HL-60/S4 treated with retinoic acid at 250 ng/mL for 4 days and 3 days (cell line): ENCODE data around the gene CEMIP2.

Experiments
- in situ Hi-C: fragments of 300-500 bp; cut with MboI; formaldehyde crosslinking; loops from 2 replicates; pipeline ENCODE4 v1.7.0; 2022; ENCODE audit warnings: low sequenced_read_pairs

Gene CEMIP2, protein sequence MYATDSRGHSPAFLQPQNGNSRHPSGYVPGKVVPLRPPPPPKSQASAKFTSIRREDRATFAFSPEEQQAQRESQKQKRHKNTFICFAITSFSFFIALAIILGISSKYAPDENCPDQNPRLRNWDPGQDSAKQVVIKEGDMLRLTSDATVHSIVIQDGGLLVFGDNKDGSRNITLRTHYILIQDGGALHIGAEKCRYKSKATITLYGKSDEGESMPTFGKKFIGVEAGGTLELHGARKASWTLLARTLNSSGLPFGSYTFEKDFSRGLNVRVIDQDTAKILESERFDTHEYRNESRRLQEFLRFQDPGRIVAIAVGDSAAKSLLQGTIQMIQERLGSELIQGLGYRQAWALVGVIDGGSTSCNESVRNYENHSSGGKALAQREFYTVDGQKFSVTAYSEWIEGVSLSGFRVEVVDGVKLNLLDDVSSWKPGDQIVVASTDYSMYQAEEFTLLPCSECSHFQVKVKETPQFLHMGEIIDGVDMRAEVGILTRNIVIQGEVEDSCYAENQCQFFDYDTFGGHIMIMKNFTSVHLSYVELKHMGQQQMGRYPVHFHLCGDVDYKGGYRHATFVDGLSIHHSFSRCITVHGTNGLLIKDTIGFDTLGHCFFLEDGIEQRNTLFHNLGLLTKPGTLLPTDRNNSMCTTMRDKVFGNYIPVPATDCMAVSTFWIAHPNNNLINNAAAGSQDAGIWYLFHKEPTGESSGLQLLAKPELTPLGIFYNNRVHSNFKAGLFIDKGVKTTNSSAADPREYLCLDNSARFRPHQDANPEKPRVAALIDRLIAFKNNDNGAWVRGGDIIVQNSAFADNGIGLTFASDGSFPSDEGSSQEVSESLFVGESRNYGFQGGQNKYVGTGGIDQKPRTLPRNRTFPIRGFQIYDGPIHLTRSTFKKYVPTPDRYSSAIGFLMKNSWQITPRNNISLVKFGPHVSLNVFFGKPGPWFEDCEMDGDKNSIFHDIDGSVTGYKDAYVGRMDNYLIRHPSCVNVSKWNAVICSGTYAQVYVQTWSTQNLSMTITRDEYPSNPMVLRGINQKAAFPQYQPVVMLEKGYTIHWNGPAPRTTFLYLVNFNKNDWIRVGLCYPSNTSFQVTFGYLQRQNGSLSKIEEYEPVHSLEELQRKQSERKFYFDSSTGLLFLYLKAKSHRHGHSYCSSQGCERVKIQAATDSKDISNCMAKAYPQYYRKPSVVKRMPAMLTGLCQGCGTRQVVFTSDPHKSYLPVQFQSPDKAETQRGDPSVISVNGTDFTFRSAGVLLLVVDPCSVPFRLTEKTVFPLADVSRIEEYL (N-terminal part only)

DNA sequence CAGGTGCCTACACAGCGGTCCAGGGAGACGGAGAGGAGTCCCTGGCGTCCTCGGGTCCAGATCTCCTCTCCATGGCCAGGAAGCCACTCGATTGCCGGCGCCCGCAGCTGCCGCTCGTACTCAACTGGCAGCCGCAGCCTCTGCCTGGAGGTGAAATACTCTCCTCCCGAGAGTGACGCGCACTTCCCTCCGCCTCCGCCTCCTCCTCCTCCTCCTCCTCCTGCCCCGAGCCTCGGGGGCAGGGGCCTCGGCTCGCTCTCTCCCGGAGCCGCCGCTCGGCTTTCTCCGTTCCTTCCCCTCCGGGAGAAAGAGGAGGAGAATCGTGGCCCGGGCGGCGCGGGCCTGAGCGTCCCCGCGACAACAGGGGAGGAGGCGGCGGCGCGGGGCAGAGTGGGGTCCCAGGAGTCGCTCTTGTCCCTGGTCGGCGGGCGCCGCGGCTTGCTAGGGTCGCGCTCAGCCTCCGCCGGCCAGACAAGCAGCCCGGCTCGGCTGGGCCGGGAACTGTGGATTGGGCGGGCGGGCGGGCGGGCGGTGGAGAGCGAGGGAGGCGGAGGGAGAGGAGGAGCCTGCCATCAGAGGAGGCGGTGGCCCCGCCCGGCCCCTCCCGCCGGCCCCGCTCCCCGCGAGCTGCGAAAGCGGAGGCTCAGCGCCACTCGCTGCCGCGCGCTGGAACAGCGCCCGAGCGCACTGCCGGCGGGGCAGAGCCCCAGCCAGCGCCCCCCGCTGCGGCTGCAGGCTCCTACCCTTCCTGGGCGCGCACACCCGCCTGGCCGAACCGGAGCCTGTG lies at the start of gene CEMIP2:
Gene CEMIP2 (minus strand): TSS at position 126 of the 787 bp plus-strand sequence. CDS start 18,140 bp downstream, outside the sequence.
- in situ Hi-C loops: no loop called here

DNA sequence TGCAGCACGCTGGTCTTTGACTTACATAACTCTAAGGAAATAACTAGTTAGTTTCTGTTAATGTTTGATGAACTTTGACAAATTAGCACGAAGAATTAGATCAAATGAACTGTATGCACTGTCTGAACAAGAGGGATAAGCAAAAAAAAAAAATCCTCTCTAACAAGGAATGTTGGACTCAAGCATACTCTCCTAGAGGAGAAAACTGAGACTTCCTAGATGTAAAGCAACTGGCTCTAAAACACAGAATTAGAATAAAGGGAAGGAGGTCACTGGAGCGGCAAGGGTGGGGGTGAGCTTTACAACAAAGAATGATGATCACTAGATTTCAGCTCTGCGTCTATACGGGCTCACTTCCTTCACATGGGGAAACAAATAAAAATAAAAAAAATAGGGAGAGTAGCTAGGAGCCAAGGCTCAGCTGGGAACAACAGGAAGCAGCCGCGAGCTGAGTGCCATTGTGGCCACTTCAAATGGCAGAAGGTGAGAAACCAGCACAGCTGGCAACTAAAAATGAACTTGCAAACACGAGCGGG lies 48.7 kb upstream of the CEMIP2 start:
- in situ Hi-C loops: loop anchor here (25.0 kb wide), 2 partner anchors 445 to 1020 kb away; no protein-coding TSS in a partner anchor

DNA sequence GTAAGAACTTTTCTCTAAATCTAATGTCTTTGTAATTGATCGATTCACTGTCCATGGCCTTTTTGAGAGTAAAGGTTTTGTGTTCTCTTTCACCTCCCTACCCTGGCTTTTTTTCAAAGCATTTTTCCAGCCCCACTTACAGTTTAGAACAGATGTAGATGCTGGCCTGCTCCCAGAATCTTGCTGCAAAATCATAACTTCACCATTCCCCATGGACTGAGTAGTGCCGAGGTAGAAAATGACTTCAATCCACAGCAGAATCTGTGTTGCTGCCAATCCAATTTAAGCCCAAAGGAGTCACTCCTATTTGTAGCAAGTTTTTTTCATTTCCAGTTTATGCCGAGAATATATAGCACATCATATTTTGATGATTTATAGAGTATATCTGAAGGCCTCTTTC lies 46.5 kb upstream of the CEMIP2 start:
- in situ Hi-C loops: loop anchor here (25.0 kb wide), 2 partner anchors 447 to 1022 kb away; no protein-coding TSS in a partner anchor

DNA sequence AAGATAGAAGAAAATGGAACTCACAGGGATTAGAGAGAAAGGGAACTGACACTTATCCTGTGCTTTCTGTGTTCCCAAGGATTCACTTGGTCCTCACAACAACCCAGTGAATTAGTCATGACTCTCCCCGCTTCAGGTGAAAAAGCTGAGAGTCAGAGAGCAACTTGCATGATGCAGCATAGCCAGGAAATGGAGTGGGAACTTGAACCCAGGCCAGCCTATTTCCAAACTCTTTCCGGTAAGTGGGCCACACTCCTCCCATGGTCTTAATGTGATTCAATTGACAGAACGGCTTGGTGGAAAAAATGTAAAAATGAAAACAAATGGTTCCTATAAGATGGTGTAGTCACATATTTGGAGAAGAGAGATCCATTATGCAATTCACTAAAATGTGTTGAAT lies 45.9 kb upstream of the CEMIP2 start:
- in situ Hi-C loops: loop anchor here (25.0 kb wide), 2 partner anchors 448 to 1023 kb away; no protein-coding TSS in a partner anchor

DNA sequence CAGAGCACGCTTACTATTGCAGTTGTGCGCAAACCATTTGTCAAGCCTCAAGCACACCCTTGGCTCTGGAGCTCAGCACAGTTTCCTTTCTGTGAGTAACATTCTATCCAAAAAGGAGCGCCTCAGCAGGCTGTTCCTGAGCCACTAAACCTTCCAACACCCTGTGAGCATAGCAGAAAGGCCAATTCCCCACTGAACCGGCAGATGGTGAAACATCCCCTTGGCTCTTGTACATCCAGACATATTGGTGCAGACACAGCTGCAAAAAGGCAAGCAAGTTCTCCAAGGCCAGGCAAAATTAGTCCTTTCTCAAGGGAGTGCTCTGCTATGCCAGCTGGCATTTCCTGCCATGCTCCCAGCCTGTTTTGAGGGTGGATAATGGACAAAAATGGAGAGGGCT lies 44.1 kb upstream of the CEMIP2 start:
- in situ Hi-C loops: loop anchor here (25.0 kb wide), 2 partner anchors 450 to 1025 kb away; no protein-coding TSS in a partner anchor

DNA sequence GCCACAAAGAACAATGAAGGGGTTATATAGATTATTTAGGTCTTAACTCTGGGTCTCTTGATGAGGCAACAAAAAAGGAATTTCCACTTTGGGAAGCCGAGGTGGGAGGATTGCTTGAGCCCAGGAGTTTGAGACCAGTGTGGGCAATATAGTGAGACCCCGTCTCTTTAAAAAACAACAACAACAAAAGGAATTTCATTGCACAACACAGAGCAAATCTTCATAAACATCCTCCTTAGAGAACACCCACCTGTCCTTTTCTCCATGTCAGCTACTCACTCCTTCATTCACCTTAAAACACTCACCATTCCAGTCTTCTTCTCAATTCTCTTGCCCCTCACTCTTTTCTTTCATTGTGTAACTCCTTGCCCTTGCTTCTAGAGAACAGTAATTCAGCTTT lies 39.8 kb upstream of the CEMIP2 start:
- in situ Hi-C loops: loop anchor here (10.0 to 25.0 kb wide), 3 partner anchors 207 to 1029 kb away; no protein-coding TSS in a partner anchor

DNA sequence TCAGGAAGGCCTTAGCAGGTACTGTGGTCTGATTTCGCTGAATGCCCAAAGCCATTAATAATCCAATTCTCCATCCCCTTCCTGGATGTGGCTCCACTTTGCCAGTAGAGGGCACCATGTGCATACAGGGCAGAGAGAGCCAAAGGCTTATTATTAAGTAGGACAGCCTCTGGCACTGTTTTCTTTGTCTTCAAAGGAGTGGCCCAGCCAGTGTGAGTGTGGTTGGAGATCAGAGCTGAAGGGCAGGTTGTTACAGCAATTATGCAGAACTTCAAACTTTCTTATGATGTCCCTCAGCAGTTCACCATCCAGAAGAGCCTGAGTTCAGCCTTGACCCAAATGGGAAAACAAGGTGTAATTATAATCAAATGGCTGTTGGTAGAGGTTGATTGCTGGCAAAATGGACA lies 38.6 kb upstream of the CEMIP2 start:
- in situ Hi-C loops: loop anchor here (10.0 to 25.0 kb wide), 3 partner anchors 208 to 1030 kb away; no protein-coding TSS in a partner anchor

DNA sequence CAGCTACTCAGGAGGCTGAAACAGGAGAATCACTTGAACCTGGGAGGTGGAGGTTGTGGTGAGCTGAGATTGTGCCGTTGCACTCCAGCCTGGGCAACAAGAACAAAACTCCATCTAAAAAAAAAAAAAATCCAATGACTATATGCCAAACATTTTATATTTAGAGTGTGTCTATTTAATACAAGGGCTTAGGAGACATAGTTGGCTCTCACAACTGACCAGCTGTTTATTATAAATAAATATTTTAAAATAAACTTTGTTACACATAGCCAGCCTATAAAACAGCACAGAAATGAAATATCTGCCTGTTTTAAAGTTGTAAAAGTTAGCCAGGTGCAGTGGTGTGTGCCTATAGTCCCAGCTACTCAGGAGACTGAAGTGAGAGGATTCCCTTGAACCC lies 36.8 kb upstream of the CEMIP2 start:
- in situ Hi-C loops: loop anchor here (10.0 to 25.0 kb wide), 3 partner anchors 210 to 1032 kb away; no protein-coding TSS in a partner anchor

DNA sequence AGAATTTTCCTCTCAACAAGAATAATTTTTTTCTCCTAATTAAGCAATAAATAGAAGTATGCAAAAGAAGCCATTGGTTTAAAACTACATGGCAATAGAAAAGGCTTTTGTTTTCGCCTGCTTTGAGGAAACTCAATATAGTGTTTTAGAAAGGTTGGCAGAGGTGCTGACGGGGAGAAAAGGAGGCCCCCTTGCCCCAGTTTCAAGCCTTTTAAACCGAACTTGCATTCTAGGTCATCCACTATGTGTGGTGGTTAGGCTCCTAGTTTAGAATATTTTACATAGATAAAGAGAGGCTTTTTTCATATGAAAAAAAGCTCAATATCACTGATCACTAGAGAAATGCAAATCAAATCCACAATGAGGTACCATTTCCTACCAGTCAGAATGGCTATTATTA lies 33.5 kb upstream of the CEMIP2 start:
- in situ Hi-C loops: loop anchor here (10.0 to 25.0 kb wide), 3 partner anchors 213 to 1035 kb away; no protein-coding TSS in a partner anchor

DNA sequence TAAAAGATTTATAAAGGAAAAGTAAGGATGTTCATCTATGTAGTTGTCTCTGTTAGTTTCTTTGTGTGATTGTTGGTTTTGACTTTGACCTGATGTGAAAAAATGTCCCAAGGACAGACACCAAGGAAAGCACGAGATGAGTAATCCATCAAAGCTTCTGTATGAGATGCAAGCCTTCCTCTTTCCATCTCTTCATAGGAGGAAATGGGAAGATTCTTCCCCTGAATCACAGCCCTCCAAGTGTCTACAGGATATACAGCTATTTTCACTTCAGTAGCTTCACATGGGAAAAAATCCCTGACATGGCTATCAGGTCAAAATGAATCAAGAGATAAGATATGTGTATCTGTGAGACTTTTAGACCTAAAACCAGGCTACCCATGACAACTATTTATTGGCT lies 29.0 kb upstream of the CEMIP2 start:
- in situ Hi-C loops: no loop called here

DNA sequence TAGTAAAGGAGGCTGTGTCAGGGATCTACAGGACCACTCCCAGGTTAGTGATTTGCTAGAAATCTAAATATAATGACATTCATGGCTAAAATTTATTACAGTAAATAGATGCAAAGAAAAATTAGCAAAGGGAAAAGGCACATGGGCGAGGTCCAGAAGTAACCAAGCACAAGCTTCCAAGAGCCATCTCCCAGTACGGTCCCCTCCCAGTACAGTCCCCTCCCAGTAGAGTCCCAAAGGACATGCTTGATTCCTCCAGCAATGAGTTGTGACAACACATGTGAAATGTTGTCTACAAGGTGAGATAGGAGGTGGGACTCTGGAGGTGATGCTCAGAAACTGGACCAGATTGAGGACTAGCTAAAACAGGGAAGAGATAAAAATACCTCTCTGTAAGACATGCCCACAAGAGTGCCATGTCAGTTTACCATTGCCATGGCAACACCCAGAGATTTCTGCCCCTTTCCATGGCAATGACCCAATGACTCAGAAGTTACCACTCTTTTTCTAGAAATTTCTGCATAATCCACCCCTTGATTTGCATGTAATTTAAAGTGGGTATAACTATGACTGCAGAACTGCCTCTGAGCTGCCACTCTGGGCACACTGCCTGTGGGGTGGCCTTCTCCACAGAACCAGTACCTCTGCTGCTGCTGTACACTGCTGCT lies 27.9 kb upstream of the CEMIP2 start:
- in situ Hi-C loops: no loop called here

DNA sequence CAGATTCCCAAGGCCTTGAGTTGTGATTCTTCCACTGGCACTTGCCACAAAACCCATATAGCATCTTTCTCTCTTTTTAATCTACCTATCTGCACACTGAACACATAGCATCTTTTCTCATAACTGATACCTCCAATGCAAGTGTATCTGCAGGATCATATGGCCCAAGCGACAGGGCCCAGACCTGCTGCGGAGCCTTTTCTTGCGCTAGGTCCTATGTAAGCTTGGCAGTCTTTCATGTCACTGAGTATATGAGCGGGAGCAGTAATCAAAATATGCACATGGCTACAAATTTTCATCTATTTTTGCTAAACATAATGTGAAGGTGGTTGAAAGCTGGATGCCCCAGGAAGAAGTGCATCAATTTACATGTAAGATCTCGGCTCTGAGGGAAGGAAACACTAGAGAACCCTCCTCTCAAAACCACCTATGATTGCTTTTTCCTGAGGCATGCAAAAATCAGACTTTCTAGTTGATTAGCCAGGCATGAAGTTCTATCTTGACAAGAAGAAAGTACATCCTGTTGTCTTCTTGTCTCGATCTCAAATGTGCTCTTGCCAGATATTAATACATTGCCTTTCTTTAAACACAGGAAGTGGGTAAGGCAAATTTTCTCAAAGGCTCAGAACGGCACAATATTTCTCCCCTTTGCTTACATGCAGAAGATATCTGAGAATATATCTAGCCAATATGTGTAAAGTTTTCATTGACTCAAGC lies 26.9 kb upstream of the CEMIP2 start:
- in situ Hi-C loops: no loop called here

DNA sequence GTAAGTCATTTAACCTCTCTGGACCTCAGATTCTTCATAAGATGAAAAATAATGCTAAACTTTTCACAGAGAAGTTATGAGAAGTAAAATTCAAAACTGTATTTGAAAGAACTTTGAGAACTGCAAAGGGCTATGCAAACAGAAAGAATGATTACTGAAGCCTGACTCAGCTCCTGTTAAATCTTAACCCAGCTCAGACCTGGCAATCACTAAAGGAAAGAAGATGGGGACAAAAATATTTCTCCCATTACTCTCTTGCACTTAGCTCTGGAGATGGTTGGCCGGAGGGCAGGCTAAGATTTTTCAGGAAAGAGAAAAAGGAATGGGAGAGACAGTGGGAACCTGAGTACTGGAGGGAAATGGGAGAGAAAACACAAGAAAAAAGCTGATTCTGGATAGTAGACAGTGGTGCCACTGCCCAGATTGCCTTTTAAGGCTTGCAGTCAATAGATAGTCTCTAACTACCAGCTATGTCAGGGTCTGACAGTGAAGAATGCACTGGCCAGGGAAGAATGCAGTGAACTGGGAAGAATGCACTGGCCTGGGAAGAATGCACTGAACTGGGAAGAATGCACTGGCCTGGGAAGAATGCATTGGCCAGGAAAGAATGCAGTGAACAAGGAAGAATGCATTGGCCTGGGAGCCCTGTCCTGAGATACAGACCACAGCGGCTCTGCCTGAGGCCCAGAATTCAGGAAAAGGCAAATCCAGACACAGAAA lies 25.2 kb upstream of the CEMIP2 start:
- in situ Hi-C loops: no loop called here

DNA sequence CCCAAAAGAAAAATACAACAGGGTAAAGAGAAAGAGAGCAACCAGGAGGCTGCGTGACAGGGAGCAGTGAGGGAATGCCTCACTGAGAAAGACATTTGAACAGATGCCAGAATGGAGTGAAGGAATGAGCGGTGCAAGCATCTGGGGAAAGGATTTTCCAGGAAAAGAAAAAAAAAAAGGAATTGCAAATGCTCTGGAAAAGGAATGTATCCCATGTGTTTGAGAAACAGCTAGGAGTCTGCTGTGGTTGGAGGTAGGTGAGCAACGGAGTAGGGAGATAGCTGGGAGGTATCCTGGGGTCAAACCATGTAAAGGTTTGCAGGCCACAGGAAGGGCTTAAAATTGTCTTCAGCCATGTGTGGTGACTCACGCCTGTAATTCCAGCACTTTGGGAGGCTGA lies 23.6 kb upstream of the CEMIP2 start:
- in situ Hi-C loops: no loop called here

DNA sequence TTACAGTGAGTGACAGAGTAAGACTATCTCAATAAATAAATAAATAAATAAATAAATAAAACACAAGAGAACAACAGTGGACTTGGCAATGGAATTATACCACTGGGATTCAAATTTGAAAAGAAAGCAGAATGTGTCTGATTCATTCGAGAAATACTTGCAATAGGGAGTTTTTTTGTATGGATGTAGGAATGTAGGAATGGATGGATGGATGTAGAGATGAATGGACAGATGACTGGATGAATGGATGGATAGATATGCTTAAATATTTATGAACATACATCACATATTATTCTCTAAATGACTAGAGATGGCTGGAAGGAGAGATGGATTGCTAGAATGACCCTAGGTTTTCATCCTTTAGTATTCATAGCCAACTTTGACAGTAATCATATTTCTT lies 22.0 kb upstream of the CEMIP2 start:
- in situ Hi-C loops: no loop called here

DNA sequence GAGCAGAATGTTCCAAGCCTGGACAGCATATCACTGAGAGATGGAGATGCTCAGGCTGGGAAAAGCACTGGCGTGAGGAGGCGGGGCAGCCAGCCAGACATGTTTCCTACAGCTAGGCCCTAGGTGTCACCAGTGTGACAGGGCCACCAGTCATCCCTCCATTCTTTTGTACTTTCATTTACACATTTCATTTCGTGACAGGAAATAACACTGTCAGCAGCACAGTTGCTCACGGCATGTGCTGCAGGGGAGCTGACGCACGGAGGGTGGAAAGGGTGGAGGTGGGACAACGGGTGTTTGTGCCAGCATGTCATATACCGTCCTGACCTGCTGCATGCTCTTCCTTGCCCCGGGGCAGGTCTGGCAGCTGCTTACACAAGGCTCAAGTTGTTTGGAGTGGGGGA lies 14.8 kb upstream of the CEMIP2 start:
- in situ Hi-C loops: no loop called here

DNA sequence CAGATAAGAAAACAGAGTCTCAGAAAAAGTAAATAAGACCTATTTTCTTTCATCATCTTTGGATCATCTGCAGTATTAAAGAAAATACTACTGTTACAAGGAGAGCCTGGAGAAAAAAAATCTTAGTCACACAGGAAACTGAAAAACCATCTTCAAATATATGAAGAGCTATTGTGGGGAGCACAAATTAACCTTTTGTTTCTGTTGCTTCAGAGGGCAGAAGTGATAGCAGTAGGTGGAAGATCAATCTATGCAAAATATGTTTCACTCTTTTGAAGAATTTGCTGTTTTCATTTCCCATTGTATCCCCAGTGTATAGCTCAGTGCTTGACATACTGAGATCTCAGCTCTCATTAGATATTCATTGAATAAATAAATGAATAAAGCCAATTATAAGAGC lies 13.1 kb upstream of the CEMIP2 start:
- in situ Hi-C loops: no loop called here

DNA sequence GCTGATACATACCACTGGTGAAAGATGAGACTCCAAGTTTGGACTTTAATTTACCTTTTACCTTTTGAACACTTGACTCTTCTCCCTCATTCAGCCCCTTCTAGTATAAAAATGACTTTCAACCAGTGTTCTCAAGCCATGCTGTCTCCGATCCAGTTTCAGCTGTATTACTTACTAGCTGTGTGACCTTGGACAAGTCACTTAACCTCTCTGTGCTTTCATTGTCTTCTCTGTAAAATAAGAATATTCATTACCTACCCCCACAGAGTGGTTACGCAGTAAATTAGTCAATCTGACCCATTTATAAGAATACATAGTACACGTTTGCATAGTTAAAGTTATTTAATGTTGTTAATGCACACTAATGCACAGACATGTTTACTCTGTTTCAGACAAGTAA lies 12.6 kb upstream of the CEMIP2 start:
- in situ Hi-C loops: no loop called here
